CD8-positive, alpha-beta memory T cell (primary cell): ENCODE data around the gene ZNF579. TPM values are rescaled to one million over a fixed set of nuclear protein-coding genes. Genes with fewer than 3 reads are reported as not detected.
A peak's percentile ranks its signal among the peaks of the same experiment; 100 is the strongest.

ENCODE experiments used
- CTCF ChIA-PET: fragments of 350-600 bp; sonication (Branson Sonifier 250); formaldehyde crosslinking; loops from one replicate; lab custom pipeline; 2021; ENCODE audit warnings: antibody characterized with exemption; lab: Charles Lee
- POLR2A ChIA-PET: fragments of 350-600 bp; sonication (Branson Sonifier 250); formaldehyde crosslinking; loops from one replicate; lab custom pipeline; 2021; ENCODE audit warnings: antibody characterized with exemption; lab: Charles Lee
- DNase-seq, 5 donors: peaks; one replicate each; pipeline versions ENCODE4 v3.0.0 to v3.0.0-alpha.2; 2020 to 2022; ENCODE audit warnings: mixed read lengths in 1 of 5
- H3K27ac ChIP-seq: one replicate; pipeline ENCODE4 v1.7.0; 2013; ENCODE audit warnings: low read depth, mild to moderate bottlenecking, low read length, moderate library complexity
- H3K27me3 ChIP-seq: 2 replicates; pipeline ENCODE4 v1.7.0; 2013; ENCODE audit warnings: low read length, mild to moderate bottlenecking; ENCODE audit not compliant: insufficient read depth, poor library complexity, severe bottlenecking
- H3K36me3 ChIP-seq: 2 replicates; pipeline ENCODE4 v1.7.0; 2013; ENCODE audit warnings: mild to moderate bottlenecking, low read length, moderate library complexity; ENCODE audit not compliant: insufficient read depth
- H3K4me1 ChIP-seq: 2 replicates; pipeline ENCODE4 v1.7.0; 2013; ENCODE audit warnings: mild to moderate bottlenecking, low read length, moderate library complexity; ENCODE audit not compliant: insufficient read depth
- H3K4me3 ChIP-seq: 2 replicates; pipeline ENCODE4 v1.7.0; 2013; ENCODE audit warnings: mild to moderate bottlenecking, low read length
- H3K9me3 ChIP-seq: 2 replicates; pipeline ENCODE4 v1.7.0; 2013; ENCODE audit warnings: mild to moderate bottlenecking, low read length
- H3K27ac Mint-ChIP-seq, 8 donors: one replicate each; pipeline ENCODE4 v1.8.0; 2020 to 2021; ENCODE audit warnings: mixed read lengths in 8 of 8, mild to moderate bottlenecking in 6 of 8, inconsistent platforms in 3 of 8, moderate library complexity in 3 of 8
- H3K27me3 Mint-ChIP-seq, 2 donors: one replicate each; pipeline ENCODE4 v1.8.0; 2020 to 2021; ENCODE audit warnings: mixed read lengths in 2 of 2, mild to moderate bottlenecking in 1 of 2, moderate library complexity in 1 of 2
- H3K36me3 Mint-ChIP-seq, 3 donors: one replicate each; pipeline ENCODE4 v1.8.0; 2020 to 2021; ENCODE audit warnings: mixed read lengths in 3 of 3, inconsistent platforms in 1 of 3, mild to moderate bottlenecking in 1 of 3
- H3K4me1 Mint-ChIP-seq, 3 donors: one replicate each; pipeline ENCODE4 v1.8.0; 2020 to 2021; ENCODE audit warnings: mixed read lengths in 3 of 3, inconsistent platforms in 1 of 3, mild to moderate bottlenecking in 1 of 3
- H3K4me3 Mint-ChIP-seq, 7 donors: one replicate each; pipeline ENCODE4 v1.8.0; 2020 to 2021; ENCODE audit warnings: mixed read lengths in 7 of 7, mild to moderate bottlenecking in 6 of 7, moderate library complexity in 4 of 7, inconsistent platforms in 2 of 7
- H3K9me3 Mint-ChIP-seq, 5 donors: one replicate each; pipeline ENCODE4 v1.8.0; 2020 to 2022; ENCODE audit warnings: mixed read lengths in 5 of 5, mild to moderate bottlenecking in 3 of 5, moderate library complexity in 2 of 5, inconsistent platforms in 1 of 5
- polyA plus RNA-seq: library from polyadenylated mRNA; unstranded; fragments of 300-500 nt; fragmentation: Illumina TruSeq; gene quantifications from one replicate; pipeline ENCODE4 v1.2.3, GENCODE V29; 2021
- total RNA-seq, 2 experiments: library from RNA; stranded (reverse); gene quantifications; one replicate each; pipeline ENCODE4 v1.2.3, GENCODE V29; 2021

The ZNF579 gene
- total and polyA plus RNA-seq, 3 experiments from 2014 or later = 0.35 to 6.6 (median 6.0) TPM

DNA sequence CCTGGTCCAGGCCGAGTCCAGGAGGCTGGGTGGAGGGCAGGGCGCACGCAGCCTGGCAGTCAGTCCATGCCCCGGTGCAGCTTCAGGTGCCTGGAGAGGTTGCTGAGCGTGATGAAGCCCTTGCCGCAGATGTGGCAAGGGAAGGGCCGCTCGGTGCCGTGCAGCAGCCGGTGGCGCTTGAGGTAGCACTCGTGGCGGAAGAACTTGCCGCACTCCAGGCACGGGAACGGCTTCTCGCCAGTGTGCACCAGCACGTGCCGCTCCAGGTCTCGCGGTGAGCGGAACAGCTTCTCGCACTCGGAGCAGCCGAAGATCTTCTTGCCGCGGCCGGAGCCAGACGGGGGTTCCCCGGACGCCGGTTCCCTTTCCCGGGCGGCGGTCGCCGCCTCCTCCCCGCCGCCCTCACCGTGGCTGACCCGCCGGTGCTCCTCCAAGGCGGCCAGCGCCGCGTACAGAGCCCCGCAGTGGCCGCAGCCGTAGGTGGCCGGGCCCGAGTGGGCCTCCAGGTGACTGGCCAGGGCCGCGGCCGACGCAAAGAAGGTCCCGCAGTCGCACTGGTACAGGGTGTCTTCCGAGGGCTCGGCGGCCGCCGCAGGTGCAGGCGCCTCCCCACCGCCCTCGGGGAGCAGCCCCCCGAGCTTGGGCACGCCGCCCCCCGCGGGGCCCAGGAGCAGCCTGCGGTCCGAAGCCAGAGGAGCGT lies 11.9 kb upstream of the ZNF579 start:
- Histone ChIP-seq H3K36me3 (peaks cover 12% of the 10 kb centered on the region), H3K27me3 (no peaks in the 10 kb centered on the region), H3K4me3 (no peak overlapping the region), H3K27ac (no peak overlapping the region), H3K4me1 (peaks cover 7% of the 10 kb centered on the region), H3K9me3 (no peaks in the 10 kb centered on the region)
- POLR2A ChIA-PET = no interaction called here
- Mint-ChIP-seq H3K27me3 (peaks cover 4 to 10% of the 10 kb centered on the region in 2 donors), H3K4me1 (peaks cover 4 to 8% (median 5%) of the 10 kb centered on the region in 3 donors), H3K27ac (no peak overlapping the region), H3K9me3 (no peaks in the 10 kb centered on the region), H3K4me3 (no peak overlapping the region), H3K36me3 (peaks cover 13 to 34% (median 14%) of the 10 kb centered on the region in 3 donors)
- CTCF ChIA-PET = interaction anchor here (2.5 kb wide), 1 partner anchor 13 kb away, joined by 9 read pairs; the partner anchor contains the start of gene ZNF865
- no peak for DNase-seq

DNA sequence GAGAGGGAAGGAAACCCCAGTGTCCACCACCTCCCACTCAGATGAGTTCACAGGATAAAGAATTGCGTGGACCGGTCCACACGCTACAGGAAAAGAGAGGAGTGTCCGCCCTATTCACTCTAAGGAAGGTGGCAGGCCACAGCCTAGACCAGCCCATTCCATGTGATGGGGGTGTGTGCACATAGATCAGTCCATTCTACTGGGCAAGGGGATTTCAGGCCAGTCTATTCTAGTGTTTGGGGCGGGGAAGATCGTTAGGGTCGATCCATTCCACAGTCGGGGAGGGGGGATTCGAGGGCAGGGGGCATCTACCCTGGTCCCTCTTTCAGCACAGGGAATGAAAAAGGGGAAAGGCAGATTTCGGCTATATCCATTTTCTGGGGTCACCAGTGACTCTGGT lies 10.9 kb upstream of the ZNF579 start:
- H3K4me1 Mint-ChIP-seq = peaks cover 14 to 16% (median 15%) of the 10 kb centered on the region in 3 donors
- DNase-seq = peak in 1 of 5 donors; percentile 20
- POLR2A ChIA-PET = no interaction called here
- Histone ChIP-seq H3K27me3 (no peaks in the 10 kb centered on the region), H3K4me1 (peaks cover 16% of the 10 kb centered on the region), H3K9me3 (no peaks in the 10 kb centered on the region), H3K36me3 (peaks cover 12% of the 10 kb centered on the region), H3K4me3 (no peak overlapping the region), H3K27ac (no peak overlapping the region)
- H3K27ac Mint-ChIP-seq = no peak overlapping the region
- H3K9me3 Mint-ChIP-seq = no peaks in the 10 kb centered on the region
- CTCF ChIA-PET = no interaction called here
- H3K27me3 Mint-ChIP-seq = peaks cover 4 to 10% of the 10 kb centered on the region in 2 donors
- H3K4me3 Mint-ChIP-seq = no peak overlapping the region
- peaks cover 13 to 28% (median 14%) of the 10 kb centered on the region in 3 donors for H3K36me3 Mint-ChIP-seq

DNA sequence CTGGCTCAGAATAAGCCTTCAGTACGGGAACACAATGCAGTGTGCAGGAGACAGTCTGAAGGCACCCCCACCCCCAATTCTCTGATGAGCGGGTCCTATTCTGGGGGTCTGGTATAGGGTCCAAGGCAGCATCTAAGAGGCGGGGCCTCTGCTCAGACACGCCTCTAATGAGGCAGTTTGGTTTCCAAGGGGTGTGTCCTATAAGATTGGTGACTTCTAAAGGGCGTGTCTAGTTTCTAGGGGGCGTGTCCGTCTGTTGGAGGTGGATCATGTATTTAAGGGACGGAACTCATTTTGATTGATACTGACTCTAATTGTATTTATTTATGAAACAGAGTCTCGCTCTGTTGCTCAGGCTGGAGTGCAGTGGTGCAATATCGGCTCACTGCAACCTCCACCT lies 10.0 kb upstream of the ZNF579 start:
- Mint-ChIP-seq H3K36me3 (peaks cover 8 to 19% (median 12%) of the 10 kb centered on the region in 3 donors), H3K27me3 (peaks cover 4 to 8% of the 10 kb centered on the region in 2 donors)

DNA sequence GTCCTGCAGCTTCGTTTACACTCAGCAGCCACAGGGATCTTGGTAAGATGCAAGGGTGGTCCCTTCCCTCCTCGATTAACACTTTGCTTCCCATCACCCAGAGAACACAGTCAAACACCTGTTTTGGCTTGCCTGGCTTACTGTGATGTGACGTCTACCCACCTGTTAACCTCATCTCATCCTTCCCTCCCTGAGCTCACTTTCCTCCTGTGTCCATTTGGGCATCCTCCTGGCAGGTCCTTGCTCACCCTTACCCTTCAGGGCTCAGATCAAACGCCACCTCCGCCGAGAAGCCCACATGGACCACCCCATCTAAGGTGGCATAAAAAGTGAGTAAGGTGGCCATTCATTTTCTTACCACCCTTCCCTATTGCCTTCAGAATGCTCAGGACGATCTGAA lies 9.5 kb upstream of the ZNF579 start:
- CTCF ChIA-PET = no interaction called here
- H3K4me3 Mint-ChIP-seq = peak overlapping the region in 1 of 7 donors; percentile 34
- H3K27ac Mint-ChIP-seq = no peak overlapping the region
- H3K27ac ChIP-seq = no peak overlapping the region
- DNase-seq = peak in 1 of 5 donors; percentile 18
- H3K4me3 ChIP-seq = no peak overlapping the region
- H3K36me3 ChIP-seq = peaks cover under 1% of the 10 kb centered on the region
- no peaks in the 10 kb centered on the region for H3K27me3 ChIP-seq
- H3K4me1 ChIP-seq = peaks cover 22% of the 10 kb centered on the region
- H3K9me3 Mint-ChIP-seq = no peaks in the 10 kb centered on the region
- H3K9me3 ChIP-seq = no peaks in the 10 kb centered on the region
- peaks cover 8 to 11% of the 10 kb centered on the region in 2 donors for H3K27me3 Mint-ChIP-seq
- peaks cover 4 to 14% (median 7%) of the 10 kb centered on the region in 3 donors for H3K36me3 Mint-ChIP-seq
- POLR2A ChIA-PET = interaction anchor here (0.7 kb wide), 1 partner anchor 45 kb away, joined by 3 read pairs; no protein-coding TSS in a partner anchor
- peaks cover 25 to 29% (median 26%) of the 10 kb centered on the region in 3 donors for H3K4me1 Mint-ChIP-seq

More for the DNA sequence above, 10.0 kb upstream of the ZNF579 start:
- Histone ChIP-seq H3K9me3 (no peaks in the 10 kb centered on the region), H3K4me1 (peaks cover 22% of the 10 kb centered on the region), H3K27me3 (no peaks in the 10 kb centered on the region), H3K27ac (no peak overlapping the region), H3K4me3 (no peak overlapping the region), H3K36me3 (peaks cover 6% of the 10 kb centered on the region)
- Mint-ChIP-seq H3K9me3 (no peaks in the 10 kb centered on the region), H3K4me1 (peaks cover 21 to 24% (median 22%) of the 10 kb centered on the region in 3 donors), H3K4me3 (peak overlapping the region in 2 of 7 donors; percentile 23 to 34), H3K27ac (peak overlapping the region in 1 of 8 donors; percentile 29)
- CTCF ChIA-PET = no interaction called here
- no peak for DNase-seq
- POLR2A ChIA-PET = interaction anchor here (0.7 kb wide), 1 partner anchor 44 kb away, joined by 3 read pairs; no protein-coding TSS in a partner anchor

DNA sequence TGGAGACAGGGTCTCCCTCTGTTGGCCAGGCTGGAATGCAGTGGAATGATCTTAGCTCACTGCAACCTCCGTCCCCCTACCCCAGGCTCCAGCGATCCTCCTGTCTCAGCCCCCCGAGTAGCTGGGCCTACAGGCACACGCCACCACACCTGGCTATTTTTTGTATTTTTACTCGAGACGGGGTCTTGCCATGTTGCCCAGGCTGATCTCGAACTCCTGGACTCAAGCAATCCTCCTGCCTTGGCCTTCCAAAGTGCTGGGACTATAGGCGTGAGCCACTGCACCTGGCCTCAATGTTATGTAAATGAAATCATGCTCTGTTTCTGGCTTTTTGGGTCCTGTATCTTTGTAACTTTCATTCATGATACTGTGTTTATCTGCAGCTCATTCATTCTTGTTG lies 8.1 kb upstream of the ZNF579 start:
- Histone ChIP-seq H3K4me3 (no peak overlapping the region), H3K9me3 (no peaks in the 10 kb centered on the region), H3K27me3 (no peaks in the 10 kb centered on the region), H3K4me1 (peaks cover 22% of the 10 kb centered on the region), H3K27ac (no peak overlapping the region), H3K36me3 (no peaks in the 10 kb centered on the region)
- POLR2A ChIA-PET = no interaction called here
- H3K4me1 Mint-ChIP-seq = peaks cover 22 to 30% (median 26%) of the 10 kb centered on the region in 3 donors
- H3K27ac Mint-ChIP-seq = no peak overlapping the region
- CTCF ChIA-PET = interaction anchor here (1.4 to 2.6 kb wide), 3 partner anchors 10 to 44 kb away, joined by 4 to 11 read pairs (median 5); partner anchors contain the start of gene FIZ1
- DNase-seq = no peak
- no peaks in the 10 kb centered on the region for H3K9me3 Mint-ChIP-seq
- peaks cover 8 to 12% of the 10 kb centered on the region in 2 donors for H3K27me3 Mint-ChIP-seq
- peaks cover 0 to 7% (median 3%) of the 10 kb centered on the region in 3 donors for H3K36me3 Mint-ChIP-seq
- H3K4me3 Mint-ChIP-seq = peak overlapping the region in 1 of 7 donors; percentile 23

DNA sequence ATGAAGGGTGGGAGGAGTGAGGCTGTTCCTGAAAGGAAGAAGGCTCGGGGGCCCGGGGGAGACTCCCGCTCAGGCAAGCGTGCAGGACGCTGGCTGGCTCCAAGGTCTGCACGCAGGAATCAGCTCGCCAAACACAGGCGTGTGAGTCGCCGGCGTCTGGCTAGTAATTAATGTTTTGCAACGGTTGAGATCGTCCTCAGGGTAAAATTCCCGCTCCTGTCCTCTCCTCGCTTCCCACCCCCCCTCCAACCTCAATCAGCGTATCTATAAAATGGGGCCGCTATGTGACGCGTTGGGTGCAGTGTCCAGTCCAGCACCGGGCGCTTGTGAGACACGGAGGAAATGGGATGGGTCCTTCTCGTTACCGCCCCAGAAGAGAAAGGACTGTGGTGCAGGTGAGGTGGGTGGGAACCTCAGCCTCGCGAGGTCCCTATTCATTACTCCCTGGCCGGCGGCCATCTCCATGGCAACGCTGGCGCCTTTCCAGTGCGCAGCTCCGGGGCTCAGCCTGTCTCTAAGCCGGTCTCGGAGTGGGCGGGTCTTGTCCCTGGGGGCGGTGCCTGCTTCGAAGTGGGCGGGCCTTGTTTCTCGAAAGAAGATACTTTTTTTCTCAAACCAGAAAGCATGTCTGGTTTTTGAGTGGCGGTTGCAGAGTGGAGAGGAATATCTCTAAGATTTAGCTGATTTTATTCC lies 6.5 kb upstream of the ZNF579 start:
- Histone ChIP-seq H3K4me3 (peak overlapping the region; percentile 66), H3K27me3 (no peaks in the 10 kb centered on the region), H3K36me3 (no peaks in the 10 kb centered on the region), H3K9me3 (no peaks in the 10 kb centered on the region), H3K27ac (peak overlapping the region; percentile 2), H3K4me1 (peaks cover 22% of the 10 kb centered on the region)
- CTCF ChIA-PET = interaction anchor here (2.1 to 2.6 kb wide), 3 partner anchors 19 to 45 kb away, joined by 4 to 11 read pairs (median 7); partner anchors contain the start of gene ZNF865
- Mint-ChIP-seq H3K27me3 (peaks cover 8 to 12% of the 10 kb centered on the region in 2 donors), H3K27ac (peak overlapping the region; percentile 54 to 93 (median 84)), H3K4me1 (peaks cover 22 to 31% (median 27%) of the 10 kb centered on the region in 3 donors), H3K4me3 (peak overlapping the region; percentile 78 to 93 (median 87)), H3K36me3 (peaks cover 0 to 3% (median 0%) of the 10 kb centered on the region in 3 donors), H3K9me3 (no peaks in the 10 kb centered on the region)
- peak; percentile 87 to 95 (median 89) for DNase-seq
- POLR2A ChIA-PET = interaction anchor here (0.6 to 1.6 kb wide), 3 partner anchors 9 to 67 kb away, joined by 3 to 4 read pairs (median 4); partner anchors contain the start of gene U2AF2

DNA sequence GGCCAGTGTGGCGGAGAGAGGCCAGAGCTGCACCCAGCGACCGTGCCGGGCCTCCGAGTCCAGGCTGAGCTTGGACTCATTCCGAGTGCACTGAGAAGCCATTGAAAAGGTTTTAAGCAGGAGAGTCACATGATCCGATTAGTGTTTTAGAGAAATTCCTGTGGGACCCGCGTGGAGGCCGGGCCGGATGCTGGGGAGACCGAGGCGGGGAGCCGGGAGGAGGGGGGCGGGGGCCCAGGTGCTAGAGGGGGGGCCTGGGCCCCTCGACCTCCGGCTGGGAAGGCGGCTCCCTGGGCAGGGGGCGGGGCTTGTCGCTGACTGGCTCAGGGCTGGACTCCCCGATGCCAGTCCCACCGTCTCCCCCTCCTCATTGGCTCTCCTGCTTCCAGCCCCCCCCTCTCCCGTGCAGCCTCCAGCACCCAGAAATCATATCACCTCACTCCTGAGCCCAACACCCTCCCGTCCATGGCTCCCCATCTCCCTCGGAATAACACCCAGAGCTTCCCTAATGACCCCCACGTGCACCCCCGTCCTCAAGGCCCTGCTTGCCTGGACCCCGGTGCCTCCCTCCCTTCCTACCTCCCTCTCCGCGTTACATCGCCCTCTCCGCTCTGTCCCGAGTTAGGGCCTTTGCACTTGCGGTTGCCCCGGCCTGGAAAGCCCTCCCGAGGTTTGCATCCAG lies 5.2 kb upstream of the ZNF579 start:
- Mint-ChIP-seq H3K4me3 (peak overlapping the region; percentile 61 to 91 (median 76)), H3K27ac (peak overlapping the region in 7 of 8 donors; percentile 50 to 95 (median 77)), H3K4me1 (peaks cover 33 to 45% (median 38%) of the 10 kb centered on the region in 3 donors), H3K27me3 (peaks cover 8% of the 10 kb centered on the region in 2 donors), H3K9me3 (no peaks in the 10 kb centered on the region), H3K36me3 (no peaks in the 10 kb centered on the region)
- Histone ChIP-seq H3K4me3 (peak overlapping the region; percentile 34), H3K4me1 (peaks cover 34% of the 10 kb centered on the region), H3K27me3 (no peaks in the 10 kb centered on the region), H3K9me3 (no peaks in the 10 kb centered on the region), H3K27ac (no peak overlapping the region), H3K36me3 (no peaks in the 10 kb centered on the region)
- POLR2A ChIA-PET = interaction anchor here (0.6 to 1.4 kb wide), 3 partner anchors 49 to 469 kb away, joined by 3 to 4 read pairs (median 3); partner anchors contain the start of gene U2AF2
- peak in 3 of 5 donors; percentile 40 to 62 (median 48) for DNase-seq
- CTCF ChIA-PET = interaction anchor here (2.2 kb wide), 1 partner anchor 20 kb away, joined by 7 read pairs; the partner anchor contains the start of gene ZNF865
